Fibroblast of mammary gland (primary cell): ENCODE results near the gene ZNF559.
A peak's percentile ranks its signal among the peaks of the same experiment; 100 is the strongest.
"Not testable (repeated sequence)": the region's sequence is repeated elsewhere in the genome, so short reads cannot be mapped to it uniquely, and the experiment has no call there.

Experiments used
- DNase-seq: peaks from one replicate; pipeline ENCODE4 v3.0.0-alpha.2; 2010; ENCODE audit warnings: low read depth
- H3K4me3 ChIP-seq: 2 replicates; pipeline ENCODE4 v1.5.1; 2011; ENCODE audit warnings: low read depth, mild to moderate bottlenecking, low read length, moderate library complexity; ENCODE audit not compliant: control insufficient read depth
- TF ChIP-seq, protein P1 (sequence below): conservative IDR thresholded peaks from 2 replicates; pipeline ENCODE4 v1.5.1; 2011; ENCODE audit warnings: low read depth, low read length, inconsistent platforms; ENCODE audit not compliant: control insufficient read depth, insufficient read depth

The ZNF559 gene

DNA sequence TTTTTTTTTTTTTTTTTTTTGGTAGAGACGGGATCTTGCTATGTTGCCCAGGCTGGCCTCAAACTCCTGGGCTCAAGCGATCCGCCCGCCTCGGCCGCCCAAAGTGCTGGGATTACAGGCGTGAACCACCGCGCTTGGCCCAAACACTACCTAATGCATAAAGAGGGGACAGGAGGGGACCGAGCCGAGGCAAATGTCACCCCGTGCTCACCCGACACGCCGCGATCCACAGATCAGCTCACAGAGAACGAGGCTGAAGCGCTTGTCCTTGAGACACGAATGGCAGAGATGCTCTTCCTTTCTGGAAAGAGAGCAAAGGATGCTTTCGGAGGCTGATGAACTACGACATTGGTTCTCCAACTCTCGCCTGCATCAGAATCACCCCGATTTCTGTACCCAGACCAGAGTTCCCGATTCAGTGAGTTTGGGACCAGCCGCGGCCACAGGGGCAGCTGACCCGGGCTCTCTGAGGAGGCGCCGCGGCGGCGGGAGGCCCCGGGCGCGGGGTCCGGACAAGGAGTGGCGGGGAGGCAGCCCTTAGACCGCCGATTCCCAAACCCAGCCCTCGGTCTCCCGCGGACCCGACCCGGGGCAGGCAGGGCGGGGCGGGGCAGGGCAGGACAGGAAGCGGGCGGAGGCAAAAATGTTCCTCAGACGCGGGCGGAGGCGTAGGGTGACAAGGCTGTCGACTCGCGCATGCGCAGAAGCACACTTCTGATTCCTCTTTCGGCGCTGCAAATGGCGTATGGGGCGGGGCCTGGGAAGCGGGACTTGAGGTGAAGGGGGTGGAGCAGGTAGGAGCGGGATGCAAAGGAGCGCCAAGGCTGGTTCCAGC is 14.6 kb upstream of the ZNF559 start, which contains the start of gene ZNF699:
Gene ZNF699, minus strand, starts transcription at position 700 of the 835 bp plus-strand sequence. CDS start 4,719 bp downstream, outside the sequence.
- TF ChIP-seq, protein P1, sequence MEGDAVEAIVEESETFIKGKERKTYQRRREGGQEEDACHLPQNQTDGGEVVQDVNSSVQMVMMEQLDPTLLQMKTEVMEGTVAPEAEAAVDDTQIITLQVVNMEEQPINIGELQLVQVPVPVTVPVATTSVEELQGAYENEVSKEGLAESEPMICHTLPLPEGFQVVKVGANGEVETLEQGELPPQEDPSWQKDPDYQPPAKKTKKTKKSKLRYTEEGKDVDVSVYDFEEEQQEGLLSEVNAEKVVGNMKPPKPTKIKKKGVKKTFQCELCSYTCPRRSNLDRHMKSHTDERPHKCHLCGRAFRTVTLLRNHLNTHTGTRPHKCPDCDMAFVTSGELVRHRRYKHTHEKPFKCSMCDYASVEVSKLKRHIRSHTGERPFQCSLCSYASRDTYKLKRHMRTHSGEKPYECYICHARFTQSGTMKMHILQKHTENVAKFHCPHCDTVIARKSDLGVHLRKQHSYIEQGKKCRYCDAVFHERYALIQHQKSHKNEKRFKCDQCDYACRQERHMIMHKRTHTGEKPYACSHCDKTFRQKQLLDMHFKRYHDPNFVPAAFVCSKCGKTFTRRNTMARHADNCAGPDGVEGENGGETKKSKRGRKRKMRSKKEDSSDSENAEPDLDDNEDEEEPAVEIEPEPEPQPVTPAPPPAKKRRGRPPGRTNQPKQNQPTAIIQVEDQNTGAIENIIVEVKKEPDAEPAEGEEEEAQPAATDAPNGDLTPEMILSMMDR, result no peak
- peak within 1 kb of the TSS; percentile 90 for H3K4me3 ChIP-seq
- DNase-seq, result peak; percentile 96

DNA sequence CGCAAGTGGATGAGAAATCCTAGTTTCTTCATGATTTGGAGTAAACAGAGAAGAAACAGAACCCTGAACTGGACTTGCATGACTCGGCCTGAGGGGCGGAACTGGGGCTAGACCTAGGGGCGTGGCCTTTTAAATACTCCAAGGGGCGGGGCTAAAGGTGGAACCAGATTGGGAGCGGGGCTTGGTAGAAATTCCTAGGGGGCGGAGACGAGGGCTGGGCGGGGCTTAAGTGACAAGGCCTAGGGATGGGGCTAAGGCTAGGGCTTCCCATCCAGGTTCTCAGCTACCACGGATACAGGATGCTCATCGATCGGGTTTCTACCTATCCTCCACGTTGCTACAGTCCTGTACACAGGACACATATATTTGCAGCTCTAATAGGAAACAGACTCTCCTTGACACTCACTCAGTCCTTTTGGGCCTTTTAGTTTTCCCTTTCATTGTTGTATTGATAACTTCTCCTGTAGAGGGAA is 14.0 kb upstream of the ZNF559 start:
- peak overlapping the region; percentile 90 for H3K4me3 ChIP-seq
- DNase-seq, result peak; percentile 89
- TF ChIP-seq, protein P1, result no peak

DNA sequence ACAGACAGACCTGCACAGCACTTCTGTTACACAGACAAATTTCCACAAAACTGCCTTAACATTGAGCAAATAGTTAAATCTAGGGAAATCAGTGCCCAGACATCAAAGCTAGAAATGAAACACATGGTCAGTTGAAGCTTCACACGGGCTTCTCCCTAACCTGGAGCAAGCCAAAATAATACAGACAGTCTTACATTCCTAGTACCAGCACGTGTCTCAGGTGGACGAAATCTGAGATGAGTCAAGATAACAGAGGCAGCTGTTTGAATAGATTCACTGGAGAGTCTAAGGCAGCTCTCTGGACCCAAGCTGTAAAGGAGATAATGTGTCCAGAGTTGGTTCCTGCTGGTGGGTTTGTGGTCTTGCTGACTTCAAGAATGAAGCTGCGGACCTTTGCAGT is 10.2 kb upstream of the ZNF559 start:
- no peak for DNase-seq
- no peak overlapping the region for H3K4me3 ChIP-seq
- TF ChIP-seq, protein P1, result no peak

DNA sequence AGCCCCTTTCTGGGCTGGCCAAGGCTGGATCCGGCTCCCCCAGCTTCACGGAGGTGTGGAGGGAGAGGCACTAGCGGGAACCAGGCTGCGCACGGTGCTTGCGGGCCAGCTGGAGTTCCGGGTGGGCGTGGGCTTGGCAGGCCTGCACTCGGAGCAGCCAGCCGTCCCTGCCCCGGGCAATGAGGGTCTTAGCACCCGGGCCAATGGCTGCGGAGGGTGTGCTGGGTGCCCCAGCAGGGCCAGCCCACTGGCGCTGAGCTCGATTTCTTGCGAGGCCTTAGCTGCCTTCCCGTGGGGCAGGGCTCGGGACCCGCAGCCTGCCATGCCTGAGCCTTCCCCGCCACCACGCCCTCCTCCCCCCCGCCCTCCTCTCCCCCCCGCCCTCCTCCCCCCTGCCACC is 2.6 kb upstream of the ZNF559 start:
- TF ChIP-seq, protein P1, result no peak
- no peak overlapping the region for H3K4me3 ChIP-seq
- no peak for DNase-seq

DNA sequence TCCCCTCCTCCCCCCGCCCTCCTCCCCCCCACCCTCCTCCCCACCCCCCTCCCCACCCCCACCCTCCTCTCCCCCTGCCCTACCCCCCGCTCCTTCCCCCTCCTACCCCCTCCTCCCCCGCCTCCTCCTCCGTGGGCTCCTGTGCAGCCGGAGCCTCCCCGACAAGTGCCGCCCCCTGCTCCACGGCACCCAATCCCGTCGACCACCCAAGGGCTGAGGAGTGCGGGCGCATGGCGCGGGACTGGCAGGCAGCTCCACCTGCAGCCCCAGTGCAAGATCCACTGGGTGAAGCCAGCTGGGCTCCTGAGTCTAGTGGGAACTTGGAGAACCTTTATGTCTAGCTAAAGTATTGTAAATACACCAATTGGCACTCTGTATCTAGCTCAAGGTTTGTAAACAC is 2.2 kb upstream of the ZNF559 start:
- not testable (repeated sequence) for DNase-seq, H3K4me3 ChIP-seq

DNA sequence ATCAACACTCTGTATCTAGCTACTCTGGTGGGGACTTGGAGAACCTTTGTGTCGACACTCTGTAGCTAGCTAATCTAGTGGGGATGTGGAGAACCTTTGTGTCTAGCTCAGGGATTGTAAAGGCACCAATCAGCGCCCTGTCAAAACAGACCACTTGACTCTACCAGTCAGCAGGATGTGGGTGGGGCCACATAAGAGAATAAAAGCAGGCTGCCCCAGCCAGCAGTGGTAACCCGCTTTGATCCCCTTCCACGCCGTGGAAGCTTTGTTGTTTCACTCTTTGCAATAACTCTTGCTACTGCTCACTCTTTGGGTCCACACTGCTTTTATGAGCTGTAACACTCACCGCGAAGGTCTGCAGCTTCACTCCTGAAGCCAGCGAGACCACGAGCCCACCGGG is 1.8 kb upstream of the ZNF559 start:
- DNase-seq, H3K4me3 ChIP-seq: not testable (repeated sequence)

DNA sequence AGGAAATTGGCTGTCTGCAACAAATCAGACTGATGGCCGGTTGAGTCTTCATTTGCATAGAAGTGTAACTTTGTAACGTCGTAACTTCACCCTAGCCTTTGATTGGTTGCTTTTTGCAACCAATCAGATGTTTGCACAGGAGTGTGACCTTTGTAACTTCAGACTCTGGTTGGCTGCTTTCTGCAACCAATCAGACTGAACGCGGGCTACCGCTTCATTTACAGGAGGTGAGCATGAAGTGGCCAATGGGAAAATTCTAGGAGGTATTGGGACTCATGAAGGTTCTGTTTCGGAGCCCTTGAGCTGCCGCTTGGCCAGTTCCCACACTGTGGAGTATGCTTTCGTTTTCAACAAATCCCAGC is 441 bp upstream of the ZNF559 start:
- peak overlapping the region; percentile 65 for H3K4me3 ChIP-seq
- DNase-seq, result peak; percentile 82
- TF ChIP-seq, protein P1, result no peak

DNA sequence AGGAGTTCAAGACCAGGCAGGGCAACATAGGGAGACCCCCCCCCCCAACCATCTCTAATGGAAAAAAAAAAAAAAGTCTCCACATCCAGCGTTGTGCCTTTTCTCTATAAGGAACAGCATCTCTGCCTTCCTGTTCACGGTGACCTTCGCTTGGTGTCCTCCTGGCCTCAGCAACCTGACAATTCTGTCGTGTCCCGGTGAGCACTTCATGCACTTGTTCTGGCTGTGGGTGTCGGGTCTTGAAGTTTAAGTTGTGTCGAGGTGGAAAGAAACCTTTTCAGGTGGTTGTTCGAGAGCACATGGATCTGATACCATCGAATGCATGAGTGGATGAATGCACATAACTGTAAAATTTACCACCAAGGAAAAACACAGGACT is 594 bp downstream of the ZNF559 start:
- H3K4me3 ChIP-seq, result peak overlapping the region; percentile 65
- TF ChIP-seq, protein P1, result no peak
- no peak for DNase-seq
